Measurements from ENCODE around the gene RPS28.

DNA sequence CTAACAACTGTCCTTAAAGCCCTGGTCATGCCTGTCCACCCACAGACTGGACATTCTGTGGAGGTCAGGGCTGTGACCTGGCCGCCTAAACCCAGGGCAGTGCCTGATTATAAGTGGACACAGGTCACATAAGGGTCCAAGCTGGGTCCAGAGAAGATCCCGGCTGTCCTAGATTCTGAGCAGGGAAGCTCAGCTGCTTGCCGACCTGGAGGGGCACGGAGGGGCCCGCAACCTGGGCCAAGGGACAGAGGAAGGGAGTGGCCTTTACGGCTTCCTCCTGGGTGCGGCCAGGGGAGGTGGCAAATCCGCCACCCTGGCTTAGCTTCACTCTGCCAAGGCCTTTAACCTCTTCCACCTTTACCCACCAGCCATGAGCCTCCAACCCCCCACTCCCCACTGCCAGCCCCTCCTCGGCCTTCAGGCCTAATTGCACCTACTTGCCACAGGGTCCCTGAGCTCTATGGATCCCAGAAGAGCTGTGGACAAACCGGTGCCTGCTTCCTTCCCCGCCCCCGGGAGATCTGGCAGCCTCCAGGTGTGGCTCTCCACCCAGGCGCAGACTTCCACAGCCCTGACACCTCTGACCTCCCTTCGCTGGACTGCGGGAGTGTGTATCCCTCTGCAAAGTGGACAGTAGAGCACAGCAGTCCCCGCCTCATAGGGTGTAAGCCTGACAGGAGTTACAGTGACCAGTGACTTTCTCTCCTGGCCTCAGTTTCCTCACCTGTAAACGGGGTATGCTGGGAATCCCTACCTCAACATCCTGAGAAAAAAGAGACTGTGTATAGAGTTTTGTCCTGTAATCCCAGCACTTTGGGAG is 14.9 kb upstream of the RPS28 start:
- TF ChIP-seq, protein P1, sequence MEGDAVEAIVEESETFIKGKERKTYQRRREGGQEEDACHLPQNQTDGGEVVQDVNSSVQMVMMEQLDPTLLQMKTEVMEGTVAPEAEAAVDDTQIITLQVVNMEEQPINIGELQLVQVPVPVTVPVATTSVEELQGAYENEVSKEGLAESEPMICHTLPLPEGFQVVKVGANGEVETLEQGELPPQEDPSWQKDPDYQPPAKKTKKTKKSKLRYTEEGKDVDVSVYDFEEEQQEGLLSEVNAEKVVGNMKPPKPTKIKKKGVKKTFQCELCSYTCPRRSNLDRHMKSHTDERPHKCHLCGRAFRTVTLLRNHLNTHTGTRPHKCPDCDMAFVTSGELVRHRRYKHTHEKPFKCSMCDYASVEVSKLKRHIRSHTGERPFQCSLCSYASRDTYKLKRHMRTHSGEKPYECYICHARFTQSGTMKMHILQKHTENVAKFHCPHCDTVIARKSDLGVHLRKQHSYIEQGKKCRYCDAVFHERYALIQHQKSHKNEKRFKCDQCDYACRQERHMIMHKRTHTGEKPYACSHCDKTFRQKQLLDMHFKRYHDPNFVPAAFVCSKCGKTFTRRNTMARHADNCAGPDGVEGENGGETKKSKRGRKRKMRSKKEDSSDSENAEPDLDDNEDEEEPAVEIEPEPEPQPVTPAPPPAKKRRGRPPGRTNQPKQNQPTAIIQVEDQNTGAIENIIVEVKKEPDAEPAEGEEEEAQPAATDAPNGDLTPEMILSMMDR (conservative IDR thresholded peaks at IDR 0.05; ENCODE audit: low read length), result no peak
- TF ChIP-seq EZH2phosphoT487 (IDR thresholded peaks at IDR 0.05; ENCODE audit: borderline replicate concordance, low read depth, low read length), result no peak
